C4-2B (cell line): ENCODE results near the gene SORCS2.

Experiments used
- H3K27ac ChIP-seq: fragments of 450-650 bp; 2 replicates; pipeline ENCODE4 v1.5.1; 2017
- ZFX ChIP-seq: fragments of 450-650 bp; IDR thresholded peaks from 2 replicates; pipeline ENCODE4 v1.6.1; 2017
- TF ChIP-seq, protein P1 (sequence below): fragments of 450-650 bp; conservative IDR thresholded peaks from 2 replicates; pipeline ENCODE4 v1.5.1; 2017; ENCODE audit warnings: mild to moderate bottlenecking

Gene SORCS2

DNA sequence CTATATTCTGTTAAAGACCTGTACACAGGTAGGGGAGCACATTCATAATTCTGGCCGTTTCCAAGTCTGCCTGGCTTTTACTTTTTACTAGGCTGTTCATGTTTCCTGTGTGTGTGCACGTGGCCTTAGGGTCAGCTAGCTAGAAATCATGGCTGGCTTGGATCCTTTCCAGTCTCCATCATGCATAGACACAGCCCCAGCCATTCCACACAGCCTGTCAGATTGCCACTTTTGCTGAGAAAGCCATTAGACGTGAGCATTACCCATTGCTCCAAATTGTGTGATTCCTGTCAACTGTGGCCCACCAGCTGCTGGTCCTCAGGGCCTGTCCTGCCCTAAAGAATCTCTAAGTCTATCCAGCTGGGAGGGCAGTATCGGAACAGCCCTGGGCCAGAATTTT lies 11.4 kb upstream of the SORCS2 start:
- H3K27ac ChIP-seq = no peak overlapping the region
- TF ChIP-seq, protein P1, sequence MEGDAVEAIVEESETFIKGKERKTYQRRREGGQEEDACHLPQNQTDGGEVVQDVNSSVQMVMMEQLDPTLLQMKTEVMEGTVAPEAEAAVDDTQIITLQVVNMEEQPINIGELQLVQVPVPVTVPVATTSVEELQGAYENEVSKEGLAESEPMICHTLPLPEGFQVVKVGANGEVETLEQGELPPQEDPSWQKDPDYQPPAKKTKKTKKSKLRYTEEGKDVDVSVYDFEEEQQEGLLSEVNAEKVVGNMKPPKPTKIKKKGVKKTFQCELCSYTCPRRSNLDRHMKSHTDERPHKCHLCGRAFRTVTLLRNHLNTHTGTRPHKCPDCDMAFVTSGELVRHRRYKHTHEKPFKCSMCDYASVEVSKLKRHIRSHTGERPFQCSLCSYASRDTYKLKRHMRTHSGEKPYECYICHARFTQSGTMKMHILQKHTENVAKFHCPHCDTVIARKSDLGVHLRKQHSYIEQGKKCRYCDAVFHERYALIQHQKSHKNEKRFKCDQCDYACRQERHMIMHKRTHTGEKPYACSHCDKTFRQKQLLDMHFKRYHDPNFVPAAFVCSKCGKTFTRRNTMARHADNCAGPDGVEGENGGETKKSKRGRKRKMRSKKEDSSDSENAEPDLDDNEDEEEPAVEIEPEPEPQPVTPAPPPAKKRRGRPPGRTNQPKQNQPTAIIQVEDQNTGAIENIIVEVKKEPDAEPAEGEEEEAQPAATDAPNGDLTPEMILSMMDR = no peak
- no peak for TF ChIP-seq ZFX

DNA sequence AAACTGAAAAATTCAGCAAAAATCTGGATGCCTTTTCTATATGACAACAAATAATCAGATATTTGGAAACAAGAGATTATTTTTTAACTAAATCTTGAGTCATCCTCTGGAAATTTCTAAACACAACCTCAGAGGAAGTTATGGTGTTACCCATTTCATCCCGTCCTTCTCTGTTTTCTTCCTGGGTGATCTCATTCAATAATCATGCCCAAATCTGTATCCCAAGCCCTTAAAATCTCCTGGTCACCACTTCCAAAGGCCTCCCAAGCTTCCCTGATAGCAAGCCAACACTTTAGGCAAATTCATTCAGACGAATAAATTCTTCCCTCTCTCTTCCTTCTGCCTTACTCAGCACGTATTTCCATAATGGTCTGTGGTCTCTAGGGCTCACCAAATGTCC lies 9.7 kb upstream of the SORCS2 start:
- H3K27ac ChIP-seq = no peak overlapping the region
- TF ChIP-seq, protein P1 = no peak
- no peak for TF ChIP-seq ZFX

DNA sequence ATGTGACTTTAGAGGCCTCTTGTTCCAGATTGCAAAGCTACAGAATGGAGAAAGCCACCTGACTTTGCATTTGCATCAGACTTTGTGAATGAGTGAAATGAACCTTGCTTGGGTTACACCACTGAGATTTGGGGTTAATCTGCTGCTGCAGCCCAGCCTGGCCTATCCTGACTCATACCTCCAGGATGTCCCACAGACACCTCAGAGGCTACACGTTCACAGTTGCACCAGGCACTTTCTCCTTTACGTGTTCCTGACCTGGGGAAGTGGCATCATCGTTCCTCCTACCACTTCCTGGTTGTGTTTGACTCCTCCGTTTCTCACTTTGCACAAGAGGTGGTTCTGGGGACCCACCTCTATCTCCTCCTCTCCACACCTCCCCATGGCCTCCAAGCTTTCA lies 9.2 kb upstream of the SORCS2 start:
- H3K27ac ChIP-seq = no peak overlapping the region
- TF ChIP-seq, protein P1 = no peak
- TF ChIP-seq ZFX = no peak

DNA sequence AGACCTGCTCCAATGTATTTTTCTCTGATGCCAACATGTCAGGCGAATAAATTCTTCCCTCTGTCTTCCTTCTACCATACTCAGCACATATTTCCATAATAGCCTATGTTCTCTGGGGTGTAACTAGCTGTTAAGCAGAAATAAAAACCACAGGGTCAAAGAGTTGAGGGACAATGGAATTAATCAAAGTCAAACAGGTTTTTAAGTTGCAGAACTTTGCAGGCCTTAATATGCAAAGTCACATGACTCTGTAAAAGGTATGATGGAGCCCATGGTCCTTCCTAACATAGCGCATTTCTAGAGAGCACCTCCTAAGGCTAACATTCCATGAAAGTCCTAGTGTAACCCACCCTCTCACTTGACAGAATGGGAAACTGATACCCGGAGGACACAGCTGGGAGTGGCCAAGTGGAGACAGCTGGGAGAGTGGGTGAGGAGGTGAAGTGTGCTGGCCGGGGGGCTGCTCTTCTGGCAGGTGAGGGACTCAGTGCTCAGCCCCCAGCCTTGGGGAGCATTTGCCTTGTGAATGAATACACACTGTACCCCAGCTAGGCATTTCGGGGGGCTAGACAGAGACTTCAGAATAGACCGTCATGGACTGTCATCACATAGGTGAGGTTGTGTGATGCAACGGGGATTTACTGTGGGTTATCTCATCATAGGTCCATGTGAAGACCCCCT lies 8.4 kb upstream of the SORCS2 start:
- no peak overlapping the region for H3K27ac ChIP-seq
- TF ChIP-seq ZFX = no peak
- TF ChIP-seq, protein P1 = no peak

DNA sequence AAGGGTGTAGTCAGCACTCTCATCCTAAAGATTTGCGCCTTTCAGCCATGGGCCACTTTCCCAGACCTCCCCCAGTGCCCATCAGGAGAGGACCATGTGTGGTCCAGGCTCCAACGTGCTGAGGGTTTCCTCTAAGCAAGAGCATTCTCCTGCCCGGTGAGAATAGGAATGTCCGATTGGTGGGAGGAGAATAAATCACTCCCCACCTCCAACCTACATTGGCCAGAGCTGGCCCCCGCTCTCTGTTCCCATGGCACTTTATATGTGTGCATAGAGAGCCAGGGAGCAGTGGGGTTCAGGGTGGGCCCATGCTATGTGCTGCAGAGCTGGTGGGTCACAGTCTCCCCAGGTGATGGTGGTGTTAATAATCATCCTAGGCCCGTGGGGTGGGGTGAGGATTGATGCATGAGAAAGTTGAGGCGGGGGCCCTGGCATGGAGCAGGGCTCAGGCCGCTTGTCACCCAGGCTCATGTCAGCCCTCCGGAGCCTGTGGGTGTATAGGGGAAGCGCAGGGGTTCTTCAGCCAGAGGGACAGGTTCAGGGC lies 6.8 kb upstream of the SORCS2 start:
- no peak for TF ChIP-seq ZFX
- TF ChIP-seq, protein P1 = no peak
- H3K27ac ChIP-seq = no peak overlapping the region

DNA sequence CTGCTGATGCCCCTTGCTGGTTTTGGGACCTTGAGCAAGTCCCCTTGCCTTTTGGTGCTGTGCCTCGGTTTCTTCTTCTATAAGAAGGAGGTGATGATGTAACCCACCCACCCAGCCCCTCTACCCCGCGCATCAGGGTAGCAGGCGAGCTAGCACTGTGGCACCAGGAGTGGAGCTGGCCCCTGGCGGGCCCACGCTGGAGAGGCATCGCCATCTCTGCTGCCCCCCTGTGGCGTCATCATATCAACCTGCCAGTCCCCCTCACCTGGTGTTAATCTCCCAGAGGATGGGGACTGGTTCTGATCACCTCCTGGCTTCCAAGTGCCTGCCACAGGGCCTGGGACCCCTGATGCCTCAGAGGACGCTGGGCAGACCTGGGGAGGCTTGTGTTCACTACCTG lies 6.3 kb upstream of the SORCS2 start:
- no peak for TF ChIP-seq ZFX
- TF ChIP-seq, protein P1 = peak; percentile 29
- no peak overlapping the region for H3K27ac ChIP-seq

DNA sequence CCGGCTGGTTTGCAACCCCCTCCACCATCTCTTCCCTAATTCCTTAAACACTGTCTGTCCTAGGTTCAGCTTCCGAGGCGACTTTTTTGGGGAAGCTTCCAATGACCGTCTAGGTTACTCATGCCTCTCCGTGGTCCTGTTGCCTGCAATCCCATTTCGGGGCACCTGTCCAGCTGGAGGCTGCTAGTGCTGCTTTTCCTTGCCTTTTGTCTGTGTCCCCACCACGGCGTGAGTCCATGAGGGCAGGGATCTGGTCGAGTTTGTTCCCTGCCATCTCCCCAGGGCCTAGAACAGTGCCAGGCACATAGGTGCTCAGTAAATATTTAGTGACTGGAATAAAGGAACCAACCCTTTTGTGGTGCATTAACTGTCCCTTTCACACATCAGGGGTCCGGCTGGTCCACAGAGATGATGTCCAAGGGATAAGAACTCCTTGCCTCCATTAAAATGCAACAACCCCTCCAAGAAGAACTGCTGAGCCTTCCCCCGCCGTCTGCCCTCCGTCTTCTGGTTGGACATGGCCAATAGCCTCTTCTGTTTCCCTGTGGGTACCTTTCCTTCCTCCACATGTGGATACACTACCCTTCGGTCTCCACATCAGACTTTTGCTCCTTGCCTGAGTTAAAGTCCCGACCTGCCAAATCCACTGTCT lies 5.7 kb upstream of the SORCS2 start:
- TF ChIP-seq, protein P1 = no peak
- no peak for TF ChIP-seq ZFX
- no peak overlapping the region for H3K27ac ChIP-seq
